Liver (tissue), 3 donors: ENCODE results near the gene PIGQ.

Source experiments
- GABPA ChIP-seq, 2 donors: IDR thresholded peaks in 1 of 2; conservative IDR thresholded peaks in 1 of 2; 2 replicates each; pipeline ENCODE4 v1.6.1; 2016; ENCODE audit warnings: antibody characterized with exemption in 2 of 2, mild to moderate bottlenecking in 1 of 2, moderate library complexity in 1 of 2
- RXRA ChIP-seq, 2 donors: IDR thresholded peaks; 2 replicates each; pipeline ENCODE4 v1.6.1; 2017 to 2018; ENCODE audit warnings: antibody characterized with exemption in 2 of 2, mild to moderate bottlenecking in 1 of 2
- TF ChIP-seq, protein P1 (sequence below): IDR thresholded peaks from 2 replicates; pipeline ENCODE4 v1.6.1; 2016; ENCODE audit warnings: antibody characterized with exemption
- TF ChIP-seq, protein P2 (sequence below): fragments of 150-350 bp; IDR thresholded peaks from 2 replicates; pipeline ENCODE4 v1.5.1; 2017; ENCODE audit warnings: improper control_type of control experiment, low read depth, low read length; ENCODE audit not compliant: missing input control
- donor health status: healthy.
- donor health status: healthy.

DNA sequence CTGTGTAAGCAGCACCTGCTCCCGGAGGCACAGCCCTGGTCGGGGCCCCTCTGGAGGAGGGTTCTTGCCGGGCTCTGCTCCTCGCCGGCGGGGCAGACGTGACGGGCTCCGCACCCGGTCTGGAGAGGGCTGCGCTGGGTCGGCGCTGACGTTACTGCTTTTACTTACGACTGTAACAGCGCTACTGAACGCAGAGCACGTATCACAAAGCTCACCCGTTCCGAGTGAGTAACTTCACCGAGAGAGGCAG is 18.8 kb downstream of the PIGQ start:
- TF ChIP-seq, protein P1, sequence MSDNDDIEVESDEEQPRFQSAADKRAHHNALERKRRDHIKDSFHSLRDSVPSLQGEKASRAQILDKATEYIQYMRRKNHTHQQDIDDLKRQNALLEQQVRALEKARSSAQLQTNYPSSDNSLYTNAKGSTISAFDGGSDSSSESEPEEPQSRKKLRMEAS = no peak
- TF ChIP-seq, protein P2, sequence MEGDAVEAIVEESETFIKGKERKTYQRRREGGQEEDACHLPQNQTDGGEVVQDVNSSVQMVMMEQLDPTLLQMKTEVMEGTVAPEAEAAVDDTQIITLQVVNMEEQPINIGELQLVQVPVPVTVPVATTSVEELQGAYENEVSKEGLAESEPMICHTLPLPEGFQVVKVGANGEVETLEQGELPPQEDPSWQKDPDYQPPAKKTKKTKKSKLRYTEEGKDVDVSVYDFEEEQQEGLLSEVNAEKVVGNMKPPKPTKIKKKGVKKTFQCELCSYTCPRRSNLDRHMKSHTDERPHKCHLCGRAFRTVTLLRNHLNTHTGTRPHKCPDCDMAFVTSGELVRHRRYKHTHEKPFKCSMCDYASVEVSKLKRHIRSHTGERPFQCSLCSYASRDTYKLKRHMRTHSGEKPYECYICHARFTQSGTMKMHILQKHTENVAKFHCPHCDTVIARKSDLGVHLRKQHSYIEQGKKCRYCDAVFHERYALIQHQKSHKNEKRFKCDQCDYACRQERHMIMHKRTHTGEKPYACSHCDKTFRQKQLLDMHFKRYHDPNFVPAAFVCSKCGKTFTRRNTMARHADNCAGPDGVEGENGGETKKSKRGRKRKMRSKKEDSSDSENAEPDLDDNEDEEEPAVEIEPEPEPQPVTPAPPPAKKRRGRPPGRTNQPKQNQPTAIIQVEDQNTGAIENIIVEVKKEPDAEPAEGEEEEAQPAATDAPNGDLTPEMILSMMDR = no peak
- TF ChIP-seq GABPA (IDR thresholded peaks at IDR 0.05 in 1 of 2, conservative IDR thresholded peaks at IDR 0.05 in 1 of 2) = no peak
- TF ChIP-seq RXRA (IDR thresholded peaks at IDR 0.05) = no peak
